ENCODE data around the gene TOP2B. TPM values are rescaled to one million over a fixed set of nuclear protein-coding genes. Genes with fewer than 3 reads are reported as not detected.

Gene TOP2B
- total and polyA plus RNA-seq, 9 of the 15 experiments (the other 6 are each of a cell fraction or from before 2014, with no cell fraction given): 45.3 to 186 (median 134) TPM

GRCh38 chr3:25586167-25586505, 78.6 kb downstream of the TOP2B start:
- Histone ChIP-seq H3K79me2 (ENCODE audit: control insufficient read depth, insufficient read depth, low read length) (no peaks in the 10 kb centered on the region), H3K27ac (ENCODE audit: extremely low read depth, low read depth, low read length) (no peak overlapping the region), H3K9me1 (ENCODE audit: control insufficient read depth, insufficient read depth, low read length) (no peaks in the 10 kb centered on the region), H3K9ac (ENCODE audit: insufficient read depth in 1 of 2, low read depth in 2 of 2, low read length in 2 of 2) (no peak overlapping the region), H3K4me3 (no peak overlapping the region), H3K9me3 (replicated peaks; ENCODE audit: control insufficient read depth, insufficient read depth, low read depth, low read length) (no peaks in the 10 kb centered on the region), H2AFZ (ENCODE audit: low read depth, low read length) (no peak overlapping the region), H3K27me3 (ENCODE audit: control insufficient read depth in 2 of 2, insufficient read depth in 2 of 2, low read length in 2 of 2) (peaks cover 19 to 41% of the 10 kb centered on the region in 2 experiments), H3K4me2 (ENCODE audit: insufficient read depth, low read length) (no peak overlapping the region), H3K36me3 (ENCODE audit: control insufficient read depth, insufficient read depth, low read length) (no peaks in the 10 kb centered on the region), H3K4me1 (replicated peaks in 1 of 2; ENCODE audit: control insufficient read depth in 2 of 2, insufficient read depth in 2 of 2, low read length in 2 of 2) (peaks cover 0 to 16% of the 10 kb centered on the region in 2 experiments; a peak in 3 of 5 replicates), H4K20me1 (replicated peaks; ENCODE audit: control insufficient read depth, insufficient read depth, low read length) (0 out of 2 replicates have a peak, but pooled peaks cover 2% of the 10 kb centered on the region)
- CTCF ChIA-PET (ENCODE audit: low intra/inter-chr PET ratio): no interaction called here
- ATAC-seq: no peak
- no TSS peak for BruUV-seq (replicated peaks)
- in situ Hi-C loops (cut with MboI): no loop called here
- no peak for FAIRE-seq
- POLR2A ChIA-PET: interaction anchor here (0.6 to 0.9 kb wide), 2 partner anchors 8 to 124 kb away, joined by 3 read pairs; no protein-coding TSS in a partner anchor
- WGBS (ENCODE audit: insufficient coverage, low coverage, missing lambda C conversion rate): 11% methylated on average over 6 of the region's 6 CpGs
- intact Hi-C loops (cut with micrococcal nuclease): no loop called here
- no peak for DNase-seq (ENCODE audit: extremely low read depth in 1 of 4, low spot score in 3 of 4)
- TF ChIP-seq HINFP (tag; conservative IDR thresholded peaks at IDR 0.05; ENCODE audit: low read depth) (no peak), KAT7 (CRISPR knock-in tag; IDR thresholded peaks at IDR 0.05; ENCODE audit: borderline replicate concordance) (no peak), THAP12 (CRISPR knock-in tag; IDR thresholded peaks at IDR 0.05) (no peak), CAMTA2 (CRISPR knock-in tag; conservative IDR thresholded peaks at IDR 0.05) (no peak), FOXK2 (conservative IDR thresholded peaks at IDR 0.05 in 1 of 2, IDR thresholded peaks at IDR 0.05 in 1 of 2; ENCODE audit: low read depth in 2 of 2) (no peak), SMARCA4 (IDR thresholded peaks at IDR 0.05) (no peak), TEAD2 (tag; IDR thresholded peaks at IDR 0.05) (no peak), CBFA2T3 (IDR thresholded peaks at IDR 0.05) (no peak), ZNF79 (CRISPR knock-in tag; IDR thresholded peaks at IDR 0.05; ENCODE audit: low read depth) (no peak), ZNF316 (IDR thresholded peaks at IDR 0.05) (no peak), GABPA (tag; conservative IDR thresholded peaks at IDR 0.05; ENCODE audit: low read depth) (no peak), RHOXF2B (CRISPR knock-in tag; conservative IDR thresholded peaks at IDR 0.05) (no peak), PYGO2 (tag; IDR thresholded peaks at IDR 0.05) (no peak)
- TF ChIP-seq, protein P1, sequence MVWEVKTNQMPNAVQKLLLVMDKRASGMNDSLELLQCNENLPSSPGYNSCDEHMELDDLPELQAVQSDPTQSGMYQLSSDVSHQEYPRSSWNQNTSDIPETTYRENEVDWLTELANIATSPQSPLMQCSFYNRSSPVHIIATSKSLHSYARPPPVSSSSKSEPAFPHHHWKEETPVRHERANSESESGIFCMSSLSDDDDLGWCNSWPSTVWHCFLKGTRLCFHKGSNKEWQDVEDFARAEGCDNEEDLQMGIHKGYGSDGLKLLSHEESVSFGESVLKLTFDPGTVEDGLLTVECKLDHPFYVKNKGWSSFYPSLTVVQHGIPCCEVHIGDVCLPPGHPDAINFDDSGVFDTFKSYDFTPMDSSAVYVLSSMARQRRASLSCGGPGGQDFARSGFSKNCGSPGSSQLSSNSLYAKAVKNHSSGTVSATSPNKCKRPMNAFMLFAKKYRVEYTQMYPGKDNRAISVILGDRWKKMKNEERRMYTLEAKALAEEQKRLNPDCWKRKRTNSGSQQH (CRISPR knock-in tag; IDR thresholded peaks at IDR 0.05): no peak
- TF ChIP-seq, protein P2, sequence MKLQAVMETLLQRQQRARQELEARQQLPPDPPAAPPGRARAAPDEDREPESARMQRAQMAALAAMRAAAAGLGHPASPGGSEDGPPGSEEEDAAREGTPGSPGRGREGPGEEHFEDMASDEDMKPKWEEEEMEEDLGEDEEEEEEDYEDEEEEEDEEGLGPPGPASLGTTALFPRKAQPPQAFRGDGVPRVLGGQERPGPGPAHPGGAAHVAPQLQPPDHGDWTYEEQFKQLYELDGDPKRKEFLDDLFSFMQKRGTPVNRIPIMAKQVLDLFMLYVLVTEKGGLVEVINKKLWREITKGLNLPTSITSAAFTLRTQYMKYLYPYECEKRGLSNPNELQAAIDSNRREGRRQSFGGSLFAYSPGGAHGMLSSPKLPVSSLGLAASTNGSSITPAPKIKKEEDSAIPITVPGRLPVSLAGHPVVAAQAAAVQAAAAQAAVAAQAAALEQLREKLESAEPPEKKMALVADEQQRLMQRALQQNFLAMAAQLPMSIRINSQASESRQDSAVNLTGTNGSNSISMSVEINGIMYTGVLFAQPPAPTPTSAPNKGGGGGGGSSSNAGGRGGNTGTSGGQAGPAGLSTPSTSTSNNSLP (IDR thresholded peaks at IDR 0.05; ENCODE audit: borderline replicate concordance, low read depth, low read length): no peak
- TF ChIP-seq, protein P3, sequence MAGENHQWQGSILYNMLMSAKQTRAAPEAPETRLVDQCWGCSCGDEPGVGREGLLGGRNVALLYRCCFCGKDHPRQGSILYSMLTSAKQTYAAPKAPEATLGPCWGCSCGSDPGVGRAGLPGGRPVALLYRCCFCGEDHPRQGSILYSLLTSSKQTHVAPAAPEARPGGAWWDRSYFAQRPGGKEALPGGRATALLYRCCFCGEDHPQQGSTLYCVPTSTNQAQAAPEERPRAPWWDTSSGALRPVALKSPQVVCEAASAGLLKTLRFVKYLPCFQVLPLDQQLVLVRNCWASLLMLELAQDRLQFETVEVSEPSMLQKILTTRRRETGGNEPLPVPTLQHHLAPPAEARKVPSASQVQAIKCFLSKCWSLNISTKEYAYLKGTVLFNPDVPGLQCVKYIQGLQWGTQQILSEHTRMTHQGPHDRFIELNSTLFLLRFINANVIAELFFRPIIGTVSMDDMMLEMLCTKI (IDR thresholded peaks at IDR 0.05; ENCODE audit: partially characterized antibody): no peak
